BLaER1 (cell line): Measurements from ENCODE around the gene DDHD1.

Experiments used
- H3K27ac ChIP-seq: shearing (Covaris generic); formaldehyde crosslinking; 2 replicates; pipeline ENCODE4 v1.8.1; 2022
- H3K27me3 ChIP-seq: shearing (Covaris generic); formaldehyde crosslinking; 2 replicates; pipeline ENCODE4 v1.8.1; 2022
- H3K36me3 ChIP-seq: shearing (Covaris generic); formaldehyde crosslinking; 2 replicates; pipeline ENCODE4 v1.8.1; 2022
- H3K4me1 ChIP-seq: shearing (Covaris generic); formaldehyde crosslinking; 2 replicates; pipeline ENCODE4 v1.8.1; 2022
- H3K4me2 ChIP-seq: shearing (Covaris generic); formaldehyde crosslinking; 2 replicates; pipeline ENCODE4 v1.8.1; 2022
- H3K4me3 ChIP-seq: shearing (Covaris generic); formaldehyde crosslinking; 2 replicates; pipeline ENCODE4 v1.8.1; 2022
- H3K9ac ChIP-seq: shearing (Covaris generic); formaldehyde crosslinking; 2 replicates; pipeline ENCODE4 v1.8.1; 2022
- H3K9me3 ChIP-seq: shearing (Covaris generic); formaldehyde crosslinking; 2 replicates; pipeline ENCODE4 v1.8.1; 2022
- H4K20me1 ChIP-seq: shearing (Covaris generic); formaldehyde crosslinking; 2 replicates; pipeline ENCODE4 v1.8.1; 2022
- Cebpa-rat ChIP-seq: shearing (Covaris generic); IDR thresholded peaks from 2 replicates; pipeline ENCODE4 v1.8.1; 2022

DDHD1 gene

DNA sequence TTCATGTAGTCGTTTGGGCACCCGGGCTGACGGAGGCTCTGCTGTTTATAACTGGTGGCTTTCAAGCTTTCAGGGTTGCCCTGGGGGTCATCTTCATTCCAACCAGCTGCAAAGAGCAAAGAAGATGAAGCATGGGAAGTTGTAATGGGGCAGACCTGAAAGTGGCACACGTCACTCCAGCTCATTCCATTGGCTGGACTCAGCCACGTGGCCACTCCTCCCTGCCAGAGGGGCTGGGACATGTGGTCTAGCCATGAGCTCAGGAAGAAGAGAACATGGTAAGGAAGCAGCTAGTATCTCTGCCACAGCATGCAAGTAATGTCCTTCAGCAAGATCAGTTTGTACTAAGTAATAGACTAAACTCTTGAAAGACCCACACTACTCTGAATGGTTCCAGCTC lies 150.5 kb downstream of the DDHD1 start:
- Histone ChIP-seq H3K36me3 (no peaks in the 10 kb centered on the region), H4K20me1 (no peaks in the 10 kb centered on the region), H3K27ac (no peak overlapping the region), H3K9ac (no peak overlapping the region), H3K27me3 (no peaks in the 10 kb centered on the region), H3K9me3 (no peaks in the 10 kb centered on the region), H3K4me3 (no peak overlapping the region), H3K4me2 (no peak overlapping the region), H3K4me1 (no peaks in the 10 kb centered on the region)
- no peak for TF ChIP-seq Cebpa-rat

DNA sequence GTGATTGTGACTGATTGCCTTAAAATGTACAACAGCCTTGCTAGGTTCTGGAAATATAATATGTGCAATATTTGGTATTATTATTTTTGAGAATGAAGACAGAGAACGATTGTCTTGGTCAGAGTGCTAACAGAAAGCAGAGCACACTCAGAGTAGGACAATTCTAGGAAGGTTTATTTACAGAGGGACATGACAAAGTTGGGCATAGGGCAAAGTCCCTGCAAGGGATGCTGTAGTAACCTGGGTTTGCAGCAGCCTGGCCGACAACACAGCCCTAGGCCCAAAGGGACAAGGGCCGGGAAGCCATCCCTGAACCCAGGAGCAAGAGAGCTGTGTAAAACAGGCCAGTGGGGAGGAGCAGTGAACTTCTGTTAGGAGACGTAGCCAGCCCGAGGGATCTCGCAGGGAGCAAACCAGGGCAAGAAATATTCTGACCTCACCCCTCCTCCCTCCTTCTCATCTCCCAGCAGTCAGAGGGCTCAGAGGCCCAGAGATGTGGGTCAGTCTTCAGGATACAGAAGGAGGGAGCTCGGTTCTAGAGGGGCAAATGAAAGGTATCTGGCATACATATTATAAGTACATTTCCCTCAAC lies 151.2 kb downstream of the DDHD1 start:
- Histone ChIP-seq H3K36me3 (no peaks in the 10 kb centered on the region), H3K27ac (no peak overlapping the region), H4K20me1 (no peaks in the 10 kb centered on the region), H3K27me3 (no peaks in the 10 kb centered on the region), H3K4me2 (no peak overlapping the region), H3K4me1 (no peaks in the 10 kb centered on the region), H3K9me3 (no peaks in the 10 kb centered on the region), H3K4me3 (no peak overlapping the region), H3K9ac (no peak overlapping the region)
- no peak for TF ChIP-seq Cebpa-rat

DNA sequence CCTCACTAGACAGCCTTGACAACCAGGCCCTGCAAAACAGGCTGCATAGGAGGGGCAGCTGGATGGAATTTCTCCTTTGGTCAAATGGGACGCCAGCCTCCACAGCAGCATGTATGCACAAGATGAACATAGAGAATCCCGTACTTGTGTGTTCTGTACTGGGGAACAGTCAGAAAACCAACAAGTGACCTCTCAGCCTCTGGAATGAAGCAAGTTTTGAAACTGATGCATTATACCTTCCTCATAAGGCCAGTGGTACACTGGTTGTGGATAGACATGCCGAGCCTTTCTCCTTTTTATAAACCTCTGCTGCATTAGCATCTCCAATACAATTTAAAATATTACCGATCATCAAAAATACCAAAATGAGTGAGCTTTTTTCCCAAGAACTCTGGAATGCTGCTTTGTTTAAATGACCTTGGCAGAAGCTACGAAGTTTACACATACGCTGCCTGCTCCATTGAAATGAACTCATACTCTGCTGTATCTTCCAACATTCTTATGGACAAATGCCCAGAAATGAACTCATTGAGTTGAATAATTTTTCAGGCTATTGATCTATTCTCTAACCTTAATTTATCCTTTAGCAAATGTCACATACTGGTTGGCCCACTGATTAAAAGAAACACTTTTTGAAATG lies 154.6 kb downstream of the DDHD1 start:
- Histone ChIP-seq H3K4me2 (no peak overlapping the region), H3K27me3 (no peaks in the 10 kb centered on the region), H3K27ac (no peak overlapping the region), H3K9me3 (no peaks in the 10 kb centered on the region), H4K20me1 (no peaks in the 10 kb centered on the region), H3K9ac (no peak overlapping the region), H3K4me1 (no peaks in the 10 kb centered on the region), H3K36me3 (no peaks in the 10 kb centered on the region), H3K4me3 (no peak overlapping the region)
- TF ChIP-seq Cebpa-rat: no peak

DNA sequence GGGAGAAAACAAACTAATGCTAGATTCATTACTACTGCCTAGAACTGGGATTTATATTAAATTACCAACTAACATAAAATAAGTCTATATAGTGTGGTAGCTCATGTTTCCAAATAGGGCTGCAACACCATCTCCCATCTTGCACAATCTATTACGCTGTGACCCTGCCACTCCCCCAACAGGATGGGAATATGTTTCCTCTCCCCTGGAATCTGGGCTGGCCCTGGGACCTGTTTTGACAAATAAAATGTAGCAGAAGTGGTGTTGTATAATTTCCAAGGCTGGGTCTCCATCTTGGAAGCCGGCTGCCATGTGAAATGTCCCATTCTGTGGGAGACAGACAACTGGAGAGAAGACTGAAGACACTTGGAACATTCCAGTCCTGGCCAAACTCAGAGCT lies 156.6 kb downstream of the DDHD1 start:
- Histone ChIP-seq H3K9me3 (no peaks in the 10 kb centered on the region), H3K9ac (no peak overlapping the region), H3K27ac (no peak overlapping the region), H3K4me1 (peaks cover 5% of the 10 kb centered on the region), H3K4me3 (no peak overlapping the region), H3K36me3 (no peaks in the 10 kb centered on the region), H3K4me2 (no peak overlapping the region), H4K20me1 (no peaks in the 10 kb centered on the region), H3K27me3 (no peaks in the 10 kb centered on the region)
- TF ChIP-seq Cebpa-rat: no peak

DNA sequence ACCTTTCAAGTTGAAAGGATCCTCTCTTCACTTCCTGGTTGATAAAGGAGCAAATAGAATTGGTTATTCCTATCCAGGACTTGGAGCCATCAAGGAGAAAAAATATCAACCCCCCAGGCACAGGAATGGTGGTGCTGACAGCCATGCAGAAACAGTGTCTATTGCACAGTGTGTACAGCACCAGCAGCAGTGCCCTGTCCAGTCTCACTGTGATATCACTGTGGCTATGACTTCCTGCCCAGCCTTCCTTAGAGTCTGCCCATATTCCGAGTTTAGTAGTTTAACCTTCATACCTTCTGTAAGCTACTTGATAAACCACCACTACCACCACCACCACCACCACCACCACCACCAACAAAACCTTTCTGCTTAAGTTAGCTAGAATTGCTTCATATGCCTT lies 157.1 kb downstream of the DDHD1 start:
- H3K36me3 ChIP-seq: no peaks in the 10 kb centered on the region
- H3K9me3 ChIP-seq: no peaks in the 10 kb centered on the region
- no peaks in the 10 kb centered on the region for H4K20me1 ChIP-seq
- H3K4me3 ChIP-seq: no peak overlapping the region
- no peak overlapping the region for H3K9ac ChIP-seq
- no peaks in the 10 kb centered on the region for H3K27me3 ChIP-seq
- no peak overlapping the region for H3K4me2 ChIP-seq
- TF ChIP-seq Cebpa-rat: no peak
- H3K4me1 ChIP-seq: peaks cover 6% of the 10 kb centered on the region
- no peak overlapping the region for H3K27ac ChIP-seq

DNA sequence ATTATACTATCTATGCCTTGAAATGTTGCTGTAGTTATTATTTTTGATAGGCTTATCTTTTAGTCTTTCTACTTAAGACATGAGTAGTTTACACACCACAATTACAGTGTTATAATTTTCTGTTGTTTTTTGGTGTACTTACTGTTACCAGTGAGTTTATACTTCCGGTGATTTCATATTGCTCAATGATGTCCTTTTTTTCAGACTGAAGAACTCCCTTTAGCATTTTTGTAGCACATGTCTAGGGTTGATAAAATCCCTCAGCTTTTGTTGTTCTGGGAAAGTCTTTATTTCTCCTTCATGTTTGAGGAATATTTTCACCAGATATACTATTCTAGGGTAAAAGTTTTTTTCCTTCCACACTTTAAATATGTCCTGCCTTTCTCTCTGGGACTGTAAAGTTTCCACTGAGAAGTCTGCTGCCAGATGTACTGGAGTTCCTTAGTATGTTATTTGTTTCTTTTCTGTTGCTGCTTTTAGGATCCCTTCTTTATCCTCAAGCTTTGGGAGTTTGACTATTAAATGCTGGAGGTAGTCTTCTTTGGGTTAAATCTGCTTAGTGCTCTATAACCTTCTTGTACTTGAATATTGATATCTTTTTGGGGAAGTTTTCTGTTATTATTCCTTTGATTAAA lies 160.8 kb downstream of the DDHD1 start:
- Histone ChIP-seq H3K36me3 (no peaks in the 10 kb centered on the region), H4K20me1 (no peaks in the 10 kb centered on the region), H3K9ac (no peak overlapping the region), H3K27ac (no peak overlapping the region), H3K4me2 (no peak overlapping the region), H3K27me3 (no peaks in the 10 kb centered on the region), H3K4me3 (no peak overlapping the region), H3K4me1 (peaks cover 6% of the 10 kb centered on the region), H3K9me3 (no peaks in the 10 kb centered on the region)
- TF ChIP-seq Cebpa-rat: no peak

DNA sequence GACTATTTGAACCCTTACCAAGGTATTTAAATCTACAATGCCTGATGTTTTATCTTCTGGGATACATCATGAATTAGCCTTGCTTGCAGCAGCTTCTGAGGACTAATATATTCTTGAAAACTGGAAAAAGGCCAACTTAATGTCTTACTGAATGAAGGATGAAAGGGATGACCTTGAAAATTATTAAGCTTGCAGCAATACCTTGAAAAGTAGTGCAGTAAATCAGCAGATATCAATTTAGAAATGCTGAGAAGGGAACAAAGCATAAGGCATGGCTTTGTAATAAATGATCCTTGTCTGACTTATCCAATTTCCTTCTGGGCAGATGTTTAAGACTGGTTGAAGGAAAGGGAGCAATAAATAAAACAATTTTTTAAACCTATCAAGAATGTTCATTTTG lies 165.0 kb downstream of the DDHD1 start:
- Histone ChIP-seq H4K20me1 (no peaks in the 10 kb centered on the region), H3K4me1 (peaks cover 6% of the 10 kb centered on the region), H3K9me3 (no peaks in the 10 kb centered on the region), H3K4me2 (no peak overlapping the region), H3K9ac (no peak overlapping the region), H3K27me3 (no peaks in the 10 kb centered on the region), H3K27ac (no peak overlapping the region), H3K4me3 (no peak overlapping the region), H3K36me3 (no peaks in the 10 kb centered on the region)
- no peak for TF ChIP-seq Cebpa-rat

DNA sequence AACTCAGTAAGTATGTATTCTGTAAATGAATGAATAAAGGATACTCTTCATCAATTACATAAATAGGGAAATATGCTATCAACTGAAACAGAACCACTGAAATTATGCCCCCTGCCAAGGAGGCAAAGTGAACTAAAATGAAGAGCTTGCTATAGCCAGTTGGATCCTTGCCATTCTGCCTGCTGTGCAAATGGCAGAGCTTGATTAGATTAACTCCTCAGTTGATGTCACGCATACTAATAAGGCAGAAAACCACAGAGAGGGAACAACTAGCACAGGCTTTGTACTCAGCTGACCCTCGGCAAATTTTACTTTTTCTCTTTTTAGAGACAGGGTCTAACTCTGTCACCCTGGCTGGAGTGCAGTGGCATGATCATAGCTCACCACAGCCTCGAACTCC lies 165.6 kb downstream of the DDHD1 start:
- H3K27me3 ChIP-seq: no peaks in the 10 kb centered on the region
- peaks cover 6% of the 10 kb centered on the region for H3K4me1 ChIP-seq
- no peak overlapping the region for H3K4me3 ChIP-seq
- H3K27ac ChIP-seq: no peak overlapping the region
- no peaks in the 10 kb centered on the region for H4K20me1 ChIP-seq
- no peaks in the 10 kb centered on the region for H3K36me3 ChIP-seq
- no peak for TF ChIP-seq Cebpa-rat
- no peak overlapping the region for H3K9ac ChIP-seq
- H3K9me3 ChIP-seq: no peaks in the 10 kb centered on the region
- no peak overlapping the region for H3K4me2 ChIP-seq

DNA sequence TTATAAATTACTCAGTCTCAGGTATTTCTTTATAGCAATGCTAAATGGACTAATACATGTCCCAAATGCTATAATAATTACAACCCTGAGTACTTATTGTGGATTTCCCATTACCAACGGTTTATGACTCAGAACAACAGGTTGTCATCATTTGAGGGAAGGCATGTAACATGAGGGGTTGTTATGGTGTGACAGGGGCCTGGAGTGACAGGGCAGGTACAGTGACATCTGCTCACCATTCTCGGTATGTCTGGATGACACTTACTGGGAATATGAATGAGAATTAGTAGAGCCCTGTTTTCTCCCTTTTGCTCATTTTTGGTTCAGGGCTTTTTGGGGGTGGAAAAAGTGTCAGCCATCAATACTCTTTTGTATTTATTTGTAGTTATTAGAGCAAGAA lies 166.1 kb downstream of the DDHD1 start:
- Histone ChIP-seq H3K27me3 (no peaks in the 10 kb centered on the region), H4K20me1 (no peaks in the 10 kb centered on the region), H3K27ac (no peak overlapping the region), H3K4me3 (no peak overlapping the region), H3K9ac (no peak overlapping the region), H3K9me3 (no peaks in the 10 kb centered on the region), H3K4me1 (peaks cover 6% of the 10 kb centered on the region), H3K36me3 (no peaks in the 10 kb centered on the region), H3K4me2 (no peak overlapping the region)
- TF ChIP-seq Cebpa-rat: no peak
